ENCODE measurements around the gene GOLGA8H.
"Not testable (repeated sequence)": the region's sequence is repeated elsewhere in the genome, so short reads cannot be mapped to it uniquely, and the experiment has no call there.

DNA sequence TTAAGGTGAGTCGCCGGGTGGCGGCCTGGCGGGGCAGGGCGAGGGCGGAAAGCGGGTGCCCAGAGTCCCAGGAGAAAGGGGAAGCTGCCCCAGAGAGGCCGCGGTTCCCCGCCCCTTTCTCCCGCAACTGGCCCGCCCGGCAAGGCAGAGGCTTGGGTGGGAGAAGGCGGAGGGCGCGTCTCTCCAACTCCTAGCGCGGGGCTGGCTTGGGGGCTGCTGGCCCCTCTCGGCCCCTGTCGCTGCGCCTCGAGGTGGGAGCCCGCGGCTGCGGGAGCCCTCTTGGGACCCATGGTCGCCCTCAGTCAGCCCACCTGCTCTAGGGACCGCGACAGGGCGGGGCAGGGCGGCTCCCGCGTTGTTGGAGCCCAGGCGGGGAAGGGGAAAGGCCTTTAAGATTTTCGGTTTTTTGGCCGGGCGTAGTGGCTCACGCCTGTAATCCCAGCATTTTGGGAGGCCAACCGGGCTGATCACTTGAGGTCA lies 30.8 kb upstream of the GOLGA8H start:
- TF ChIP-seq SUZ12 (IDR thresholded peaks at IDR 0.05); TARDBP (IDR thresholded peaks at IDR 0.05); NFRKB (IDR thresholded peaks at IDR 0.05); SP1 (IDR thresholded peaks at IDR 0.05); BHLHE40 (IDR thresholded peaks at IDR 0.05; ENCODE audit: borderline replicate concordance); L3MBTL2 (conservative IDR thresholded peaks at IDR 0.05); FOXA1 (IDR thresholded peaks at IDR 0.05): not testable (repeated sequence)
